Measurements from ENCODE around the gene BTN3A1.

BTN3A1 gene

DNA sequence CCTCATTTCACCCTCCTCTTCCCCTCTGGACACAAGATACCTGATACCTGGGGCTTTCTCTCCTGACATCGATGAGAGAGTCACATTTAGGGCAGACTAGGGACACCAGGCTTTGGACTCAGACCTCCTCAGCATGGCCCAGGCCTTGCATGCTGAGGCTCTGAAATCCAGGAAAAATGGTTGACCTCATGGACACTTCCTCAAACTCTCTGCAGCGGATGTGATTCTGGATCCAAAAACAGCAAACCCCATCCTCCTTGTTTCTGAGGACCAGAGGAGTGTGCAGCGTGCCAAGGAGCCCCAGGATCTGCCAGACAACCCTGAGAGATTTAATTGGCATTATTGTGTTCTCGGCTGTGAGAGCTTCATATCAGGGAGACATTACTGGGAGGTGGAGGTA is 10.9 kb downstream of the BTN3A1 start:
- H3K27me3 ChIP-seq (ENCODE audit: low read depth, low read length): no peaks in the 10 kb centered on the region
- H3K27ac ChIP-seq (ENCODE audit: low read length): no peak overlapping the region
- H3K79me2 ChIP-seq (ENCODE audit: low read length): no peaks in the 10 kb centered on the region
- H3K4me3 ChIP-seq (ENCODE audit: low read length): no peak overlapping the region
- H2AFZ ChIP-seq (ENCODE audit: low read depth, low read length): no peak overlapping the region
- no peak overlapping the region for H3K9ac ChIP-seq (ENCODE audit: low read length)
- H4K20me1 ChIP-seq (ENCODE audit: insufficient read depth, low read length): no peaks in the 10 kb centered on the region
- H3K4me1 ChIP-seq (ENCODE audit: low read length): no peaks in the 10 kb centered on the region
- TF ChIP-seq CTCF (IDR thresholded peaks at IDR 0.05; ENCODE audit: low read depth, low read length) (no peak), EZH2phosphoT487 (IDR thresholded peaks at IDR 0.05; ENCODE audit: low read depth) (no peak)
- peaks cover 3% of the 10 kb centered on the region for H3K36me3 ChIP-seq (replicated peaks; ENCODE audit: low read depth, low read length)
- peaks cover 6% of the 10 kb centered on the region; the same call in 1 of the 2 replicates for H3K9me3 ChIP-seq (ENCODE audit: insufficient read depth, low read length)
- no peak overlapping the region for H3K4me2 ChIP-seq (ENCODE audit: low read length)

- Histone ChIP-seq H3K4me3 (ENCODE audit: low read length) (no peak overlapping the region), H3K4me2 (ENCODE audit: low read length) (no peak overlapping the region), H2AFZ (ENCODE audit: low read depth, low read length) (no peak overlapping the region), H3K4me1 (ENCODE audit: low read length) (no peaks in the 10 kb centered on the region), H3K36me3 (replicated peaks; ENCODE audit: low read depth, low read length) (no peaks in the 10 kb centered on the region), H3K27ac (ENCODE audit: low read length) (no peak overlapping the region), H3K9me3 (ENCODE audit: insufficient read depth, low read length) (peaks cover 6% of the 10 kb centered on the region; the same call in 1 of the 2 replicates), H3K79me2 (ENCODE audit: low read length) (no peaks in the 10 kb centered on the region), H3K9ac (ENCODE audit: low read length) (no peak overlapping the region), H4K20me1 (ENCODE audit: insufficient read depth, low read length) (no peaks in the 10 kb centered on the region), H3K27me3 (ENCODE audit: low read depth, low read length) (no peaks in the 10 kb centered on the region)
- TF ChIP-seq EZH2phosphoT487 (IDR thresholded peaks at IDR 0.05; ENCODE audit: low read depth): no peak
- TF ChIP-seq CTCF (IDR thresholded peaks at IDR 0.05; ENCODE audit: low read depth, low read length): no peak
Observed at GRCh38 chr6:26414281-26414680, 12.2 kb downstream of the BTN3A1 start.

DNA sequence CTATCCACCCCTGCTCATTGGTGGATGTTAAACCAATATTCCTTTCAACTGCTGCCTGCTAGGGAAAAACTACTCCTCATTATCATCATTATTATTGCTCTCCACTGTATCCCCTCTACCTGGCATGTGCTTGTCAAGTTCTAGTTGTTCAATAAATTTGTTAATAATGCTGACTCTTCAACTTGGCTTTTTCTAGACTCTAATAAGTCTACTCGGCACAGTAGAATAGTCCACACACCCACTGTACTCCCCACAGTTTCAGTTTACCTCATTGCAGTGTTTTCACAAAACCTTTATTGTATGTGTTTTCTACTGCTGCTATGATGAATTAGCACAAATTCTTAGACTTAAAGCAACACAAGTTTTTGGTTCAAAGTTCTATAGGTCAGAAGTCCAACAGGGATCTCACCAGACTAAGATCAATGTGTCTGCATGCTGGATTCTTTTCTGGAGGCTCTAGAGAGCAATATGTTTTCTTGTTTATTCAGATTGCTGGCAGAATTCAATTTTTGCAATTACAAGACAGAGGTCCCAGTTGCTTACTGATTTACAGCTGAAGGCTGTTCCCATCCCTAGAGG is 13.1 kb downstream of the BTN3A1 start:
- no peak overlapping the region for H3K4me2 ChIP-seq (ENCODE audit: low read length)
- TF ChIP-seq EZH2phosphoT487 (IDR thresholded peaks at IDR 0.05; ENCODE audit: low read depth): no peak
- peaks cover 6% of the 10 kb centered on the region; the same call in 1 of the 2 replicates for H3K9me3 ChIP-seq (ENCODE audit: insufficient read depth, low read length)
- no peaks in the 10 kb centered on the region for H3K27me3 ChIP-seq (ENCODE audit: low read depth, low read length)
- no peak overlapping the region for H2AFZ ChIP-seq (ENCODE audit: low read depth, low read length)
- H3K79me2 ChIP-seq (ENCODE audit: low read length): no peaks in the 10 kb centered on the region
- H3K27ac ChIP-seq (ENCODE audit: low read length): no peak overlapping the region
- no peaks in the 10 kb centered on the region for H3K4me1 ChIP-seq (ENCODE audit: low read length)
- H3K9ac ChIP-seq (ENCODE audit: low read length): no peak overlapping the region
- H4K20me1 ChIP-seq (ENCODE audit: insufficient read depth, low read length): no peaks in the 10 kb centered on the region
- H3K36me3 ChIP-seq (replicated peaks; ENCODE audit: low read depth, low read length): no peaks in the 10 kb centered on the region
- no peak overlapping the region for H3K4me3 ChIP-seq (ENCODE audit: low read length)

DNA sequence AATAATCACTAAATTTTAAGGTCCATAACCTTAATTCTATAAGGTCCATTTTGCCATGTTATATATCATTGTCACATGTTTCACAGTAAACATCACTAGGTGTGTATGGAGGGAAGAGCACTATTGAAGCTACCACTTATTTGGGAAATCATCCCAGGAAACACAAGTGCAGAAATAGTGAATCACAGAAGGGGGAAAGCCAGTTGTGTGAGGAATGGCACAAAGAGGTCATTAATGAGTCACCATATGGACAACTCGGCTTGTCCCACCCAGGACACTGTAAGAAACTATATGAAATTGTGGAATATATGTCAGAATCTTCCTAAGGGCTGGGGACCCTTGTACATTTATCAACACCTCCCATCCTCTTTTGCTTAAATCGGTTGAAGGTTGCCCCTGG is 13.7 kb downstream of the BTN3A1 start:
- Histone ChIP-seq H4K20me1 (ENCODE audit: insufficient read depth, low read length) (no peaks in the 10 kb centered on the region), H2AFZ (ENCODE audit: low read depth, low read length) (no peak overlapping the region), H3K4me2 (ENCODE audit: low read length) (no peak overlapping the region), H3K36me3 (replicated peaks; ENCODE audit: low read depth, low read length) (no peaks in the 10 kb centered on the region), H3K4me1 (ENCODE audit: low read length) (peaks cover 2% of the 10 kb centered on the region), H3K27me3 (ENCODE audit: low read depth, low read length) (no peaks in the 10 kb centered on the region), H3K9ac (ENCODE audit: low read length) (no peak overlapping the region), H3K79me2 (ENCODE audit: low read length) (no peaks in the 10 kb centered on the region), H3K4me3 (ENCODE audit: low read length) (no peak overlapping the region), H3K9me3 (ENCODE audit: insufficient read depth, low read length) (peaks cover 6% of the 10 kb centered on the region; the same call in 1 of the 2 replicates), H3K27ac (ENCODE audit: low read length) (no peak overlapping the region)
- TF ChIP-seq EZH2phosphoT487 (IDR thresholded peaks at IDR 0.05; ENCODE audit: low read depth) (no peak), CTCF (IDR thresholded peaks at IDR 0.05; ENCODE audit: low read depth, low read length) (no peak)
